WTC11 (cell line): ENCODE results near the gene LRRFIP1. TPM values are rescaled to one million over a fixed set of nuclear protein-coding genes. Genes with fewer than 3 reads are reported as not detected.

Experiments used
- ATAC-seq: fragments of 200-7000 bp; cut with Tn5 transposase; 2 replicates; pipeline ENCODE4 v1.10.0; 2021; ENCODE audit warnings: mild to moderate bottlenecking, moderate library complexity
- CTCF ChIA-PET: fragments of 300-600 bp; sonication (Branson Sonifier 250); formaldehyde crosslinking; loops from one replicate; lab custom pipeline; 2021; ENCODE audit warnings: antibody characterized with exemption; lab: Charles Lee
- POLR2A ChIA-PET: fragments of 350-600 bp; sonication (Branson Sonifier 250); formaldehyde crosslinking; loops from one replicate; lab custom pipeline; 2021; ENCODE audit warnings: antibody characterized with exemption; lab: Charles Lee
- DNase-seq: peaks from one replicate; pipeline ENCODE4 v3.0.0; 2021; ENCODE audit warnings: low spot score
- H3K27ac Mint-ChIP-seq: 2 replicates; pipeline ENCODE4 v1.8.0; 2021; ENCODE audit warnings: mixed read lengths
- H3K27me3 Mint-ChIP-seq: 2 replicates; pipeline ENCODE4 v1.8.0; 2021; ENCODE audit warnings: low read depth, mild to moderate bottlenecking, moderate library complexity, mixed read lengths
- H3K36me3 Mint-ChIP-seq: 2 replicates; pipeline ENCODE4 v1.8.0; 2021; ENCODE audit warnings: mixed read lengths
- H3K4me1 Mint-ChIP-seq: 2 replicates; pipeline ENCODE4 v1.8.0; 2022; ENCODE audit warnings: mixed read lengths
- H3K4me3 Mint-ChIP-seq: 2 replicates; pipeline ENCODE4 v1.8.0; 2021; ENCODE audit warnings: mild to moderate bottlenecking, moderate library complexity, mixed read lengths
- H3K9me3 Mint-ChIP-seq: 2 replicates; pipeline ENCODE4 v1.8.0; 2021; ENCODE audit warnings: mixed read lengths
- ATF1 ChIP-seq: sonication (generic); formaldehyde crosslinking; IDR thresholded peaks from 2 replicates; pipeline ENCODE4 v1.8.1; 2023; ENCODE audit warnings: mild to moderate bottlenecking, moderate library complexity, missing genetic modification reagents
- CBFB ChIP-seq: sonication (generic); formaldehyde crosslinking; IDR thresholded peaks from 2 replicates; pipeline ENCODE4 v1.8.1; 2022; ENCODE audit warnings: mild to moderate bottlenecking, low read depth, missing genetic modification reagents
- EMX1 ChIP-seq: fragments of 250-450 bp; sonication (Bioruptor Pico); IDR thresholded peaks from 2 replicates; pipeline ENCODE4 v1.8.0; 2021; ENCODE audit warnings: mild to moderate bottlenecking
- GABPB1 ChIP-seq: sonication (generic); formaldehyde crosslinking; IDR thresholded peaks from 2 replicates; pipeline ENCODE4 v1.8.1; 2023; ENCODE audit warnings: mild to moderate bottlenecking, missing genetic modification reagents
- GRHL2 ChIP-seq: fragments of 250-450 bp; sonication (Bioruptor Pico); IDR thresholded peaks from 2 replicates; pipeline ENCODE4 v1.8.0; 2022; ENCODE audit warnings: mild to moderate bottlenecking, moderate library complexity; ENCODE audit not compliant: insufficient replicate concordance, severe bottlenecking
- IRF2 ChIP-seq: sonication (generic); formaldehyde crosslinking; IDR thresholded peaks from 2 replicates; pipeline ENCODE4 v1.8.0; 2022; ENCODE audit warnings: low read depth, missing genetic modification reagents, borderline replicate concordance
- NFE2L1 ChIP-seq: sonication (generic); formaldehyde crosslinking; IDR thresholded peaks from 2 replicates; pipeline ENCODE4 v1.8.1; 2023; ENCODE audit warnings: missing genetic modification reagents
- SOX15 ChIP-seq: fragments of 250-450 bp; sonication (Bioruptor Pico); IDR thresholded peaks from 2 replicates; pipeline ENCODE4 v1.9.0; 2021; ENCODE audit warnings: mild to moderate bottlenecking
- ZNF121 ChIP-seq: sonication (generic); formaldehyde crosslinking; IDR thresholded peaks from 2 replicates; pipeline ENCODE4 v1.8.0; 2023; ENCODE audit warnings: missing genetic modification reagents
- ZNF416 ChIP-seq: fragments of 250-450 bp; sonication (Bioruptor Pico); IDR thresholded peaks from 2 replicates; pipeline ENCODE4 v1.9.0; 2021; ENCODE audit warnings: mild to moderate bottlenecking, inconsistent platforms
- total RNA-seq: library from RNA; stranded (reverse); gene quantifications from 3 replicates; pipeline ENCODE4 v1.2.3, GENCODE V29; 2021
- TF ChIP-seq, protein P1 (sequence below): sonication (generic); formaldehyde crosslinking; IDR thresholded peaks from 2 replicates; pipeline ENCODE4 v1.8.1; 2023; ENCODE audit warnings: mild to moderate bottlenecking, missing genetic modification reagents, borderline replicate concordance
- TF ChIP-seq, protein P2 (sequence below): fragments of 200-600 bp; IDR thresholded peaks from 2 replicates; pipeline ENCODE4 v1.8.0; 2022; ENCODE audit warnings: antibody characterized with exemption
- TF ChIP-seq, protein P3 (sequence below): sonication (generic); formaldehyde crosslinking; IDR thresholded peaks from 2 replicates; pipeline ENCODE4 v1.8.1; 2022; ENCODE audit warnings: low read depth, mild to moderate bottlenecking, moderate library complexity, missing genetic modification reagents, borderline replicate concordance
- TF ChIP-seq, protein P4 (sequence below): sonication (generic); formaldehyde crosslinking; IDR thresholded peaks from 2 replicates; pipeline ENCODE4 v1.8.1; 2023; ENCODE audit warnings: mild to moderate bottlenecking, missing genetic modification reagents
- TF ChIP-seq, protein P5 (sequence below): sonication (generic); formaldehyde crosslinking; IDR thresholded peaks from 2 replicates; pipeline ENCODE4 v1.8.1; 2022; ENCODE audit warnings: low read depth, missing genetic modification reagents, borderline replicate concordance

LRRFIP1 gene
- total RNA-seq, 1 experiment from 2014 or later = 88.4 TPM

DNA sequence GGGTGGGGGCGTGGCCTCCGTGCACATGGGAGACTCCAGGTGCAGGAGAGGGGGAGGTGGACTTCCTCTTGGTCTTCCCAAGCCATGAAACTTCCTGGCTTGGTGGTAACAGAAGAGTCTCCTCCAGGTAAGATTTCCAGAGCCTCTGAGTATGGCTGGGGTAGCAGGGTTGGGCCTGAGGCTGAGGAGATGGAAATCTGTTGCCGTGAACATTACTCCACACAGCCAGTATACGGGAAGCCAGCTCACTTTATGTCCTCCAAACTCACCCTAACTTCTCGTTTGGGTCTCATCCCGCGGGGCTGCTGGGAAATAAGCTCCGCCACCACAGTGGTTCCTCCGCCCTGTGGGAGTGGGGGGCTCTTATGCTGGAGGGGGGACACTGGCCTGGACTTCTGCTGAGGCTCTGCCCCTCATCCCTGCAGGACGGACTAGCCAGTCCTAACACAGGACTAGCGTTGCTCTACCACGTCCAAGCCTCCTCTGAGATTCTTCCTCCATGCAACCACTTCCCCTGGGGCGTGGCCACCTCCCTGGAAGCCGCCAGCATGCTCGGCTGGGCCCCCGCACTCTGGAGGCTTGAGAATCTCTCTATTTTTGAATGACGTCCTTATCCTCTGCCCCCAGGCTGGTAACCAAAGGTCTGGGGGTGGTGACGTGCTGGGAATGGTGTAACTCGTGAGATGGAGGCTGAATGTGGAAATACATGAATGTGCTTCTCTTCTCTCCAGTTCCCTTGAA, 36.1 kb upstream of the LRRFIP1 start:
- no peak for ATAC-seq
- no peaks in the 10 kb centered on the region for H3K9me3 Mint-ChIP-seq
- CTCF ChIA-PET = interaction anchor here (1.1 to 5.5 kb wide), 8 partner anchors 10 to 183 kb away, joined by 3 to 37 read pairs (median 7); no protein-coding TSS in a partner anchor
- H3K27me3 Mint-ChIP-seq = no peaks in the 10 kb centered on the region
- peaks cover 80% of the 10 kb centered on the region for H3K4me1 Mint-ChIP-seq
- H3K4me3 Mint-ChIP-seq = peak overlapping the region; percentile 83
- TF ChIP-seq, protein P1, sequence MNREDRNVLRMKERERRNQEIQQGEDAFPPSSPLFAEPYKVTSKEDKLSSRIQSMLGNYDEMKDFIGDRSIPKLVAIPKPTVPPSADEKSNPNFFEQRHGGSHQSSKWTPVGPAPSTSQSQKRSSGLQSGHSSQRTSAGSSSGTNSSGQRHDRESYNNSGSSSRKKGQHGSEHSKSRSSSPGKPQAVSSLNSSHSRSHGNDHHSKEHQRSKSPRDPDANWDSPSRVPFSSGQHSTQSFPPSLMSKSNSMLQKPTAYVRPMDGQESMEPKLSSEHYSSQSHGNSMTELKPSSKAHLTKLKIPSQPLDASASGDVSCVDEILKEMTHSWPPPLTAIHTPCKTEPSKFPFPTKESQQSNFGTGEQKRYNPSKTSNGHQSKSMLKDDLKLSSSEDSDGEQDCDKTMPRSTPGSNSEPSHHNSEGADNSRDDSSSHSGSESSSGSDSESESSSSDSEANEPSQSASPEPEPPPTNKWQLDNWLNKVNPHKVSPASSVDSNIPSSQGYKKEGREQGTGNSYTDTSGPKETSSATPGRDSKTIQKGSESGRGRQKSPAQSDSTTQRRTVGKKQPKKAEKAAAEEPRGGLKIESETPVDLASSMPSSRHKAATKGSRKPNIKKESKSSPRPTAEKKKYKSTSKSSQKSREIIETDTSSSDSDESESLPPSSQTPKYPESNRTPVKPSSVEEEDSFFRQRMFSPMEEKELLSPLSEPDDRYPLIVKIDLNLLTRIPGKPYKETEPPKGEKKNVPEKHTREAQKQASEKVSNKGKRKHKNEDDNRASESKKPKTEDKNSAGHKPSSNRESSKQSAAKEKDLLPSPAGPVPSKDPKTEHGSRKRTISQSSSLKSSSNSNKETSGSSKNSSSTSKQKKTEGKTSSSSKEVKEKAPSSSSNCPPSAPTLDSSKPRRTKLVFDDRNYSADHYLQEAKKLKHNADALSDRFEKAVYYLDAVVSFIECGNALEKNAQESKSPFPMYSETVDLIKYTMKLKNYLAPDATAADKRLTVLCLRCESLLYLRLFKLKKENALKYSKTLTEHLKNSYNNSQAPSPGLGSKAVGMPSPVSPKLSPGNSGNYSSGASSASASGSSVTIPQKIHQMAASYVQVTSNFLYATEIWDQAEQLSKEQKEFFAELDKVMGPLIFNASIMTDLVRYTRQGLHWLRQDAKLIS = no peak
- TF ChIP-seq GABPB1 (CRISPR knock-in tag) (no peak), GRHL2 (no peak), CBFB (CRISPR knock-in tag) (no peak), NFE2L1 (CRISPR knock-in tag) (no peak), SOX15 (CRISPR knock-in tag) (no peak), ZNF416 (CRISPR knock-in tag) (no peak), EMX1 (no peak), ATF1 (no peak), IRF2 (CRISPR knock-in tag) (no peak), ZNF121 (CRISPR knock-in tag) (no peak)
- TF ChIP-seq, protein P2, sequence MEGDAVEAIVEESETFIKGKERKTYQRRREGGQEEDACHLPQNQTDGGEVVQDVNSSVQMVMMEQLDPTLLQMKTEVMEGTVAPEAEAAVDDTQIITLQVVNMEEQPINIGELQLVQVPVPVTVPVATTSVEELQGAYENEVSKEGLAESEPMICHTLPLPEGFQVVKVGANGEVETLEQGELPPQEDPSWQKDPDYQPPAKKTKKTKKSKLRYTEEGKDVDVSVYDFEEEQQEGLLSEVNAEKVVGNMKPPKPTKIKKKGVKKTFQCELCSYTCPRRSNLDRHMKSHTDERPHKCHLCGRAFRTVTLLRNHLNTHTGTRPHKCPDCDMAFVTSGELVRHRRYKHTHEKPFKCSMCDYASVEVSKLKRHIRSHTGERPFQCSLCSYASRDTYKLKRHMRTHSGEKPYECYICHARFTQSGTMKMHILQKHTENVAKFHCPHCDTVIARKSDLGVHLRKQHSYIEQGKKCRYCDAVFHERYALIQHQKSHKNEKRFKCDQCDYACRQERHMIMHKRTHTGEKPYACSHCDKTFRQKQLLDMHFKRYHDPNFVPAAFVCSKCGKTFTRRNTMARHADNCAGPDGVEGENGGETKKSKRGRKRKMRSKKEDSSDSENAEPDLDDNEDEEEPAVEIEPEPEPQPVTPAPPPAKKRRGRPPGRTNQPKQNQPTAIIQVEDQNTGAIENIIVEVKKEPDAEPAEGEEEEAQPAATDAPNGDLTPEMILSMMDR = no peak
- TF ChIP-seq, protein P3, sequence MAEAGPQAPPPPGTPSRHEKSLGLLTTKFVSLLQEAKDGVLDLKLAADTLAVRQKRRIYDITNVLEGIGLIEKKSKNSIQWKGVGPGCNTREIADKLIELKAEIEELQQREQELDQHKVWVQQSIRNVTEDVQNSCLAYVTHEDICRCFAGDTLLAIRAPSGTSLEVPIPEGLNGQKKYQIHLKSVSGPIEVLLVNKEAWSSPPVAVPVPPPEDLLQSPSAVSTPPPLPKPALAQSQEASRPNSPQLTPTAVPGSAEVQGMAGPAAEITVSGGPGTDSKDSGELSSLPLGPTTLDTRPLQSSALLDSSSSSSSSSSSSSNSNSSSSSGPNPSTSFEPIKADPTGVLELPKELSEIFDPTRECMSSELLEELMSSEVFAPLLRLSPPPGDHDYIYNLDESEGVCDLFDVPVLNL = no peak
- TF ChIP-seq, protein P4, sequence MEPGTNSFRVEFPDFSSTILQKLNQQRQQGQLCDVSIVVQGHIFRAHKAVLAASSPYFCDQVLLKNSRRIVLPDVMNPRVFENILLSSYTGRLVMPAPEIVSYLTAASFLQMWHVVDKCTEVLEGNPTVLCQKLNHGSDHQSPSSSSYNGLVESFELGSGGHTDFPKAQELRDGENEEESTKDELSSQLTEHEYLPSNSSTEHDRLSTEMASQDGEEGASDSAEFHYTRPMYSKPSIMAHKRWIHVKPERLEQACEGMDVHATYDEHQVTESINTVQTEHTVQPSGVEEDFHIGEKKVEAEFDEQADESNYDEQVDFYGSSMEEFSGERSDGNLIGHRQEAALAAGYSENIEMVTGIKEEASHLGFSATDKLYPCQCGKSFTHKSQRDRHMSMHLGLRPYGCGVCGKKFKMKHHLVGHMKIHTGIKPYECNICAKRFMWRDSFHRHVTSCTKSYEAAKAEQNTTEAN (CRISPR knock-in tag) = no peak
- TF ChIP-seq, protein P5, sequence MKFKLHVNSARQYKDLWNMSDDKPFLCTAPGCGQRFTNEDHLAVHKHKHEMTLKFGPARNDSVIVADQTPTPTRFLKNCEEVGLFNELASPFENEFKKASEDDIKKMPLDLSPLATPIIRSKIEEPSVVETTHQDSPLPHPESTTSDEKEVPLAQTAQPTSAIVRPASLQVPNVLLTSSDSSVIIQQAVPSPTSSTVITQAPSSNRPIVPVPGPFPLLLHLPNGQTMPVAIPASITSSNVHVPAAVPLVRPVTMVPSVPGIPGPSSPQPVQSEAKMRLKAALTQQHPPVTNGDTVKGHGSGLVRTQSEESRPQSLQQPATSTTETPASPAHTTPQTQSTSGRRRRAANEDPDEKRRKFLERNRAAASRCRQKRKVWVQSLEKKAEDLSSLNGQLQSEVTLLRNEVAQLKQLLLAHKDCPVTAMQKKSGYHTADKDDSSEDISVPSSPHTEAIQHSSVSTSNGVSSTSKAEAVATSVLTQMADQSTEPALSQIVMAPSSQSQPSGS (CRISPR knock-in tag) = no peak
- TF ChIP-seq, all 79 proteins: peak for 0
- Mint-ChIP-seq H3K27ac (peak overlapping the region; percentile 76), H3K36me3 (peaks cover 15% of the 10 kb centered on the region)
- POLR2A ChIA-PET = interaction anchor here (0.8 to 2.4 kb wide), 6 partner anchors 9 to 79 kb away, joined by 3 to 7 read pairs (median 4); no protein-coding TSS in a partner anchor
- DNase-seq = peak; percentile 85
